EH (cell line): ENCODE results near the gene DLL4.

Source experiments
- DNase-seq: peaks from one replicate; pipeline ENCODE4 v3.0.0-alpha.2; 2015; ENCODE audit warnings: low read depth

DLL4 gene

GRCh38 chr15:40906091-40906990, 22.8 kb upstream of the DLL4 start:
- peak; percentile 99 for DNase-seq

- peak; percentile 41 for DNase-seq
These were observed 21.9 kb upstream of the DLL4 start for GRCh38 chr15:40906991-40907802.

- DNase-seq, result no peak
These were observed 21.0 kb upstream of the DLL4 start for GRCh38 chr15:40908095-40908494.

GRCh38 chr15:40909662-40910630, 19.2 kb upstream of the DLL4 start:
- DNase-seq, result peak; percentile 82

GRCh38 chr15:40911141-40911540, 18.0 kb upstream of the DLL4 start:
- no peak for DNase-seq

GRCh38 chr15:40911693-40912092, 17.4 kb upstream of the DLL4 start:
- DNase-seq, result no peak

GRCh38 chr15:40912478-40912877, 16.7 kb upstream of the DLL4 start:
- DNase-seq, result no peak

GRCh38 chr15:40914013-40914412, 15.1 kb upstream of the DLL4 start:
- DNase-seq, result no peak

- DNase-seq, result no peak
These were observed 14.7 kb upstream of the DLL4 start for GRCh38 chr15:40914486-40914885.

GRCh38 chr15:40915116-40915661, 14.0 kb upstream of the DLL4 start:
- no peak for DNase-seq

GRCh38 chr15:40915679-40916078, 13.5 kb upstream of the DLL4 start:
- DNase-seq, result no peak

- DNase-seq, result no peak
These were observed 11.6 kb upstream of the DLL4 start for GRCh38 chr15:40917585-40917984.

GRCh38 chr15:40918146-40918798, 10.9 kb upstream of the DLL4 start:
- DNase-seq, result no peak

- no peak for DNase-seq
These were observed 10.2 kb upstream of the DLL4 start for GRCh38 chr15:40918799-40919392.

GRCh38 chr15:40921949-40922607, 7.1 kb upstream of the DLL4 start:
- no peak for DNase-seq

- DNase-seq, result no peak
These were observed 6.5 kb upstream of the DLL4 start for GRCh38 chr15:40922608-40923005.

- DNase-seq, result peak; percentile 40
These were observed 5.6 kb upstream of the DLL4 start for GRCh38 chr15:40923551-40923950.

- no peak for DNase-seq
These were observed 3.7 kb upstream of the DLL4 start for GRCh38 chr15:40925495-40925862.

GRCh38 chr15:40925863-40926658, 3.1 kb upstream of the DLL4 start:
- DNase-seq, result peak; percentile 22
